Measurements from ENCODE around the gene ACTRT2.

- TF ChIP-seq CTCF (IDR thresholded peaks at IDR 0.05; ENCODE audit: extremely low read depth in 1 of 2, insufficient read depth in 1 of 2, low read depth in 1 of 2, low read length in 2 of 2) (no peak), POLR2AphosphoS5 (IDR thresholded peaks at IDR 0.05; ENCODE audit: insufficient read depth, low read depth, low read length) (no peak), POLR2A (IDR thresholded peaks at IDR 0.05; ENCODE audit: low read depth, low read length) (no peak), MAX (IDR thresholded peaks at IDR 0.05; ENCODE audit: insufficient read depth, insufficient read length) (no peak), JUN (IDR thresholded peaks at IDR 0.05; ENCODE audit: borderline replicate concordance, insufficient read depth, insufficient read length, low read depth) (no peak), FOS (IDR thresholded peaks at IDR 0.05; ENCODE audit: borderline replicate concordance, insufficient read depth, low read length) (no peak), MYC (IDR thresholded peaks at IDR 0.05; ENCODE audit: low read depth, low read length) (no peak)
Observed at GRCh38 chr1:3029481-3029961, 8.3 kb downstream of the ACTRT2 start.

Data from endothelial cell of umbilical vein (primary cell).